Putamen (tissue), 1 donor: ENCODE data around the gene GFOD1.
A peak's percentile ranks its signal among the peaks of the same experiment; 100 is the strongest.
"Not testable (repeated sequence)": the region's sequence is repeated elsewhere in the genome, so short reads cannot be mapped to it uniquely, and the experiment has no call there.

ENCODE experiments used
- DNase-seq: peaks from one replicate; pipeline ENCODE4 v3.0.0-alpha.2; 2016; ENCODE audit warnings: low spot score

GFOD1 gene

GRCh38 chr6:13463941-13464340, 23.5 kb downstream of the GFOD1 start:
- DNase-seq: no peak

- no peak for DNase-seq
Measured at GRCh38 chr6:13463328-13463717, 24.1 kb downstream of the GFOD1 start.

GRCh38 chr6:13462458-13463327, 24.7 kb downstream of the GFOD1 start:
- no peak for DNase-seq

- DNase-seq: no peak
Measured at GRCh38 chr6:13461805-13462204, 25.6 kb downstream of the GFOD1 start.

GRCh38 chr6:13461307-13461706, 26.1 kb downstream of the GFOD1 start:
- no peak for DNase-seq

GRCh38 chr6:13460289-13460688, 27.1 kb downstream of the GFOD1 start:
- DNase-seq: not testable (repeated sequence)

- DNase-seq: no peak
Measured at GRCh38 chr6:13457577-13457976, 29.8 kb downstream of the GFOD1 start.

GRCh38 chr6:13455552-13455966, 31.8 kb downstream of the GFOD1 start:
- DNase-seq: peak; percentile 52

- DNase-seq: peak; percentile 85
Measured at GRCh38 chr6:13454286-13455221, 32.8 kb downstream of the GFOD1 start.

- no peak for DNase-seq
Measured at GRCh38 chr6:13453771-13454251, 33.6 kb downstream of the GFOD1 start.

- no peak for DNase-seq
Measured at GRCh38 chr6:13453153-13453552, 34.2 kb downstream of the GFOD1 start.

GRCh38 chr6:13452346-13453117, 34.9 kb downstream of the GFOD1 start:
- no peak for DNase-seq

GRCh38 chr6:13451181-13451895, 36.1 kb downstream of the GFOD1 start:
- no peak for DNase-seq

GRCh38 chr6:13450628-13451027, 36.8 kb downstream of the GFOD1 start:
- no peak for DNase-seq

- no peak for DNase-seq
Measured at GRCh38 chr6:13447949-13448724, 39.3 kb downstream of the GFOD1 start.

GRCh38 chr6:13446381-13446780, 41.0 kb downstream of the GFOD1 start:
- no peak for DNase-seq

- DNase-seq: no peak
Measured at GRCh38 chr6:13445744-13446115, 41.7 kb downstream of the GFOD1 start.

GRCh38 chr6:13445005-13445743, 42.2 kb downstream of the GFOD1 start:
- no peak for DNase-seq

GRCh38 chr6:13444604-13445003, 42.8 kb downstream of the GFOD1 start:
- no peak for DNase-seq

GRCh38 chr6:13443978-13444377, 43.4 kb downstream of the GFOD1 start:
- not testable (repeated sequence) for DNase-seq
